CMK (cell line): ENCODE results near the gene PIGM.
A peak's percentile ranks its signal among the peaks of the same experiment; 100 is the strongest.

Experiments
- DNase-seq: peaks from one replicate; pipeline ENCODE4 v3.0.0-alpha.2; 2010; ENCODE audit warnings: low read depth

PIGM gene

DNA sequence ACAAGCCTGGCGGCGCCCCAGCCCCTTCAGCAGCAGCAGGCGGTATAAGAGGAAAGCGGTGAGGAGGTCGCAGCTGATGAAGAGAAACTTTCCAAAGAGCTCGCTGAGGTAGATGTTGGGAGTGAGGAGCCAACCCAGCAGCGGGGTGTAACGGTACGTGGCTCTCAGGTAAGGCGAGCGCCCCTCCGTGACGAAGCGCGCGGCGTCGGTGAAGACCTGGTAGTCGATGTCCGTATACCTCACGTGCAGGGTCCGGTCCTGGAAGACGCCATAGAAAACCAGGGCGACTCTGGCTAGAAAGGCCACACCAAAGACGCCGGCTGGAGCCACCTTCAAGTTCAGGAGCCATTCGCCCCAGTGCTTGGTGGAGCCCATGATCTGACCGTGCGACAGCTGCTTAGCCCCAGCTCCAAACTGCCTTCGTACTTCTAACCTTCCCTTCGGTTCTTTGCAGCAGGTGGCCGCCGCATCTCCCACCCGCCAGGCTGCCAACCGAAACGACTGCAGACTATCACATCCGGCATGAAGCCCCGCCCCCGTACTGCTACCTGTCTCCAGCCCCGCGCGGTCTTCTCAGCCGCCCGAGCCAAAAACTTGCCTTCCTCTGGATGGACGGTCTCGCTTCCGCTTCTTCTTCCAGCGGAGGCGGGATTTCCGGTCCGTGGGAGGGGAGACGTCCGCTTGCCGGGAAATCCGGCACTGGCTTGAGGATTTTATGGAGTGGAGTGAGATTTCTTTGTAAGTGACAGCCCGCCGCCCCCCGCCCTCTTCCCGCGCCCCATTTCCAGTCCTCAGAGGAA, at the start of gene PIGM:
TSS of gene PIGM (minus strand) at position 626 of the 800 bp plus-strand sequence. CDS start at position 375, 251 bp downstream.
- DNase-seq: peak; percentile 87

DNA sequence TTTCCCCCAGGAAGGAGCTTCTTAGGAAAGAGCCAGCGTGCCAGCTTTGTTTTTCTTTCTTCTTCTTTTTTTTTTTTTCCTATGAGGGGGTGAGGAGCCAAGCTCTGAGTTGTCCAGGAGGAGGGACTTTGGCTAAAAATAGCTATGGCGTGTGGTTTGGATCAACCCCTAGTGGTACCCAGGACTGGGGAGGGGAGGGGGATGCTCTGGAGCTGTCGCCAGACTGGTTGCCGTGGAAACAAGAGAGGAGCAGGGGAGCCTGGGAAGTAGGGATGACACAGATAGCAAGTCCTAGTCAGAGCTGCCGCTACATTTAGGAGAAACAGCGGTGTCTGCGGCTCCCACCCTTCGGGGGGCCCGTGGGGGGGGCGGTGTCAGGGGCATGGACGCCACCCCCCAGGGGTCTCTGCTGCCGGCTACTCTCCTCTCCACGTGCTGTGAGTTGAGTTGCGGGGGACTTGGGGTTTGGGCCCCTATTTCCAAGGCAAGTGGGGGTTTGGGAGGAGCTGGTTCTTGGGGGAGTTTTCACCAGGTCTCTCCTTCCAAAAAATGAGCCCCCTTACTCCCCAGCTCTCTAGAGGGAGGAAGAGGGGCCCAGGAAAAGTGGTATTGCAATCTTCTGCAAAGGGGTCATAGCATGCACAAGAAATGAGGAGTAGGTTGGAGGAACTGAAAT, 49.6 kb upstream of the PIGM start, which contains the start of gene KCNJ9:
TSS of gene KCNJ9 (plus strand) at position 278 of the 676 bp plus-strand sequence. CDS start 2,493 bp downstream, outside the sequence.
- no peak for DNase-seq

DNA sequence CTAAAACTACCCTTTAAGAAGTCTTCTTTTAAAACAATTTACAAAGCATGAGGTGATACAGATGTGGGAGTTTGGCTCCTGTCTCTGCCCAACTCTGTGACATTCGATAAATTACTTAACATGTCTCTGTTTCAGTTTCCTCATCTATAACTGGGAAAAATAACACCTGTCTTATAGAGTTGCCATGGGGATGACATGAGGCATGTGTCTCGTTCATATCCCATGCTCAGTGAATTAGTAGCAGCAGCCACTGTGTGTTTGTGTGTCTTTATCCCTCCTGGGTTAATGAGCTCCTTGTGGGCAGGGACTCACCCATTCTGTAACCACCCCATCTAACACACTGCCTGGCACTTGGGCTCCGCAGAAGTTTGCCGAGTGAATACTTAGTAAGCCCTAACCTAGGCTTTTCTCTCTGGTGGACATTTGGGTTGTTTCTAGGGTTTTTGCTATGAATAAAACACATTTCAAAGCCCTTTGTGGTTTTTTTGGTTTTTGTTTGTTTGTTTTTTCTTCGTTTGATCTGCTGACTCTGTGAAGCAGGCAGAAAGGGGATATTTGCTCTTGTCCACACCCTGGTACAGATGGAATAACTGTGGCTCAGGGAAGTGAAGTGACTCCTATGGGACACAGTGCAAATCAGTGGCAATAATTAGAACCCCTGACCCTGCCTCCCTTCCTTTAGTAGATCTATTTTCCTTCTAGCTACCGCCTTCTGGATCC, 48.8 kb upstream of the PIGM start:
- no peak for DNase-seq

DNA sequence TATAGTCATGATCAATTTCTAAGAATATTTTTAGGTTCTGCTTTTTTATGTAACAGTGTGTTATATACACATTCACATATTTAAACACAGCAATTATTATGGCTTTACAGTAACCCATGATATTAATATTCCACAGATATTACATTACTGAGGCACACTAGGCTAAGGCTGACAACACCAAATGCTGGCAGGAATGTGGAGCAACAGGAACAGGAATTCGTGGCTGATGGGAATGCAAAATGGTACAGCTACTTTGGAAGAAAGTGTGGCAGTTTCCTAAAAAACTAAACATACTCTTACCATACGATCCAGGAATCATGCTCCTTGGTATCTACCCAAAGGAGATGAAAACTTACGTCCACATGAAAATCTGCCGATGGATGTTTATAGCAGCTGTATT, 47.7 kb upstream of the PIGM start:
- DNase-seq: no peak

DNA sequence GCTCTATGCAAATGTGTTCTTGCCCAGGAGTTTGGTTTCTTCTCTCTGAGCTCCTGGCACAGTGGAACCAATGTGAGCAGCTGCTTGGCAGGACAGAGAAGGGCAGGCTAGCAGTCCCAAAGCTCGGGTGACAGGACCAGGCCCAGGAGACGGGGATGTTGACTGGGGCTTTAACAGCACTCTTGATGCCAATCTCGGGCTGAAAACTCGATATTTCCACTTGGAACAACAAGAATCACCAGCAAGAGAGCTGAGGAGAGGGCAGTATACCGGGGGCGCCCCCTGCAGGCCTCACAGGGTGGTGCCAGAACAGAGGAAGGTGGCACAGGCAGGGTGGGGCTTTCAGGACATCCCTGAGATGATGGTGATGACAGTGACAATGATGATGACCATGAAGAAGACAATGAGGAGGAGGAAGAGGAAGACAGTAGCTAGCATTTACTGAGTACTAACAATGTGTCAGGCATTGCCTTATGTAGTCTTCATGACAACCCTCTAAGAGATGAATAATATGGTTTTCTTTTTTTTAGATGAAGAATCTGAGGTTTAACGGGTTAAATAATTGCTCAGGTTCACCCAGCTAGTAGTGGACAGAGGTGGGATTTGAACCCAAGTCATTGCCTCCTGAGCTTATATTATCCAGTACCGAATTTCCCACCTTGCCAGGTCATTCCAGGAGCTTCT, 46.9 kb upstream of the PIGM start:
- no peak for DNase-seq

DNA sequence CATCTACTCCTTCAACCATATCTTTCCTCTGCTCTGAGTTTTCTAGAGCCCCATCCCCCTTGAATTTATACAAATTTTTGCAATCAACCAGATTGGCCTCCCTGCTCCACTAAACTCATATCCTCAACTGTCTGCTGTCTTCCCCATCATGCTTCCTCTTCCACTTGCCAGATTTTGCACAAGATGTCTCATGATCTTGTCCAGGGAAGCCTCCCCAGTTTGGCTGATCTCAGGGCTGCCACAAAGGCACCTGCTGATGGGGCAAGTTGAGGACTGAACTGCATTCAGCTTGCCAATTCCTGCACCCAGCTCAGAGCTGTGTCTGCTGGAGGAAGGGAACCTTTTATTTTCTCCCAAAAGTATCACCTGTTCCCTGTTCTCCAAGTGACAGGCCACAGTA, 45.7 kb upstream of the PIGM start:
- DNase-seq: no peak

DNA sequence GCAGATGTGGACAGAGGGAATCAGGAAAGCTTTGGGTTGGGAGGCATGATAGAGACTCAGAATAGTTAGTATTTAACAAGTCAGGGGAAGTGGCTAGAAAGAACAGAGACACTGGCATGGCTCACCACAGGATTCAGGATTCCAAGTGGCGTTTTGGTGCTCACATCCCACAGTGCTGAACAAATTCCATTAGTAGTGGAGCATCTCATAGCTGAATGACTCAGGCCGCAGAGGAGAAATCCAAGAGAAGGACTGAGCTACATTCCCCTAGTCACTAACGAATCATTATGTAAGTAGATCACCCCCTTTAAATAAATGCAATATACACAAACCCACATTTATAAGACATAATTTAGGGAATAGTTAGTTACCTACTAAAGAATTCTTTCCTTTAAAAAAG, 44.5 kb upstream of the PIGM start:
- no peak for DNase-seq

DNA sequence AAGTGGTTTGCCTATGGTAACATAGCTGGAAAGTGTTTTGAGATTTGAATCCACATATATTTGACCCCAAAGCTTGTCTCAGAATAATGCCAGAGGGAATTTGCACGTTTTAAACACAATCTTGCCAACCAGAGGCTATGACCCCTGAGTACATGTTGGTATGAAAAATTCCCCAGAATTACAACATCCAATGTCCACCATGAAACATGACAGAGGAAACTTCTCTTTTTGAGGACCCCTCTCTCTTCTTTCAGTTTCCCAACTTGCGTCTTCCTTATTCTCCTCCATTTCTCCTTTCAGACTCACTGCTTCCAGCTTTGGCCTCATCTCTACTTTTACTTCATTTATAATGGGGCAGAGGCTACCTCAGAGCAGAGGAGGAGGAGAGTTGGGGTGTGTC, 44.0 kb upstream of the PIGM start:
- no peak for DNase-seq

DNA sequence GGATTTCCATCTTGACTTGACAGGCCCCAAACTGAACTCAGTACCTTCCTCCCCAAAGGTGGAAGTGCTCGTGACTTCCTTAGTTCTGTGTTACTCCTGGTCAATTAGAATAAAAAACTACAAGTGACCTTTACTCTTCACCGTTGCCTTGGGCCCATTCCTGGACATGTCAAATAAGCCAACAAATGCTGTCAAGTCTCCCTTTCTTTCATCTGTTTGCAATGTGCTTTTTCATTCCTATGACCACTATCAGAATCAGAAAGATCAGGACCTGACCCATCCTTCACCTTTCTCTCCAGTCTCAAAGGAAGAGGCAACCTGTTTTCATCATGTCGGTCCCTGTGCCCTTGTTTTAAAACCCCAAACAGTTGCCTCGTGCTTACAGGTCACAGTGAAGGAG, 43.1 kb upstream of the PIGM start:
- no peak for DNase-seq

DNA sequence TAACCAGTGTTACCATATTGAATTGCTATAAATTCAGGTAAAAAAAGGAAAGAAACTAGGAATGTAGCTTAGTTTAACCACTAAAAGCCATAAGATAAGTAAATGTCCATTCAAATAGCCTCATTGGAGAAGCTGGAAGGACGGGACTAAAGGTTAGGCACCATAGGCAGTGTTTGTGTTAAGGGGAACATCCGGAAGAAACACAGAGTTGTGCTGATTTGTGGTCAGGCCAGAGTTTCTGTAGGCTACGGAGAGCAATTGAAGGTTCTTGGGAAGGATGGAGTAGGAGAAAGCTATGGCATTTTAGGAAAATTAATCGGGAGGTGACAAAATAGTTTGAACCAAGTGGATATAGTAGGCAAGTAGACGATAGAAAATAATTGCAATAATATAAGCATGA, 39.5 kb upstream of the PIGM start:
- DNase-seq: no peak

DNA sequence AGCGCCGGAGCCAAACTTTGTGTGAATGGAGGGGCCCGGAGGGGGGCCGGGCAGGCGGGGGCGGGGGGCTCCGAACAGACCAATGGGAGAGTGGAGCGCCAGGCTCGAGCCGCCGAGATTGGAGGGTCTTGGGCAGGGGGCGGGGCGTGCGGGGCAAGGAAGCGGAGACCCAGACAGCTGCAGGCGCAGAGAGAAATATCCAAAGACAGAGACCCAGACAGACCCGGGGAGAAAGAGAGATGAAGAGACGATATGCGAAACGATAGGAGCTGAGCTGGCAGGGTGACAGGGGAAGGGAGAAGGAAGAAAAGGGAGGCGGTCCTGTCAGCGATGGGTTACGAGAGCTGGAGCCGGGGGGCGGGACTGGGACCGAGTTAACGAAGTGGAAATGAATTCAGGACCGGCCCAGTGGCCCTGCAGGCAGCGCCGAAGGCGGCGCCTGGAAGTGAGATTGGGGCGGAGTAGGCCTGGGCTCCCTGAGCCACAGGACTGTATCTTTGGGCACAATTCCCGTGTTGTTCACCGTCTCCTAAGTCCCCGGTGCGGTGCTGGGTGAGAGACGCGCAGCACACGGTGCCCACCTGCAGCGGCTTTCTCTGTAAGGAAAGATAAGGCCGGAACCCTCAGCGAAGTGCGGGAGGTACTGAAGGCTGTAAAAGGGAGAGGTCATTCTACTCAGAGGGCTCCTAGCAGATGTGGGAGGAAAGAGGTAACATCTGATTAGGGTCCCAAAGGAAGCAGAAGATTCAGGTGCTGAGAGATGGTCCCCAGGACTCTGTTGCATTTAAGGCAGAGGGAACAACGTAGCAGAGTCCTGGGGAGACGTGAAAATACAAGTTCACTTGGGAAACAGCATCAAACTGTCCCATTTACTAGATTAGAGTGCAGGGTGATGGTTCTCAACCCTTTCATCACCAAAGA, 38.7 kb upstream of the PIGM start:
- DNase-seq: no peak

DNA sequence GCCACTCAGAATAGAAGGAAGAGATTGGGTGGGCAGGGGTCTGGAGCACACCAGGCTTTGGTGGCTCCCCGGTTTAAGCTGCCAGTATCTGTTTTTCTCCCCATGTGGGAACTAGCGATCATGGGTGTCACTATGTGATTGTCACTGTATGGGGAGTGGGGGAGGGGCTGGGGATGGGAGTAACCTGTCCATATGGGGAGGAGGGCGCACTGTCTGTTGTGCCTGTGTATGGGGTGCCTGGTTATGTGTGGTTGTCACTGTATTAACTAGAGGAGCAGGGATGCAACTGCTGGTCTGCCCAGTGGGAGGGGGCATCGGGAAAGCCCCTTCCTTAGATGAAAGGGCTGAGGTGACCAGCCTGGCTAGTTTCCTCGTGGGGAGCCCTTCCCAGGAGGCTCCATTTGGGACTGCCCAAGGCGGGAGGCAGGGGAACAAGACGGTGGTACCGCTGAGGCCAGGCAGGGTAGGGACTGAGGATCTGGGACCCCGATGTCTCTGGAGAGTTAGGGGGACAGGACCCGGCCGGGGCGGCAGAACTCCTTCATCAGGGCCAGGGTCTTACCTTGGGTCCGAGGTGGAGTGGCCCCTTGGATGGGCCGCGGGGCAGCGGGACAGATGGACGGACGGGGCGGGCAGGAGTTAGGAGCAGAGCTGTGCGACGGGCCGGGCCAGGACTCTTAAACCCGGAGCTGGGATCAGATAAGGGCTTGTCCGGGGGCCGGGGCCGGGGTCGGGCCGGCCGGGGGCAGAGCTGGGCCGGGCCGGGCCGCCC, 37.9 kb upstream of the PIGM start, which contains the start of gene KCNJ10:
TSS of gene KCNJ10 (minus strand) at position 701 of the 772 bp plus-strand sequence. CDS start 27,628 bp downstream, outside the sequence.
- DNase-seq: no peak

DNA sequence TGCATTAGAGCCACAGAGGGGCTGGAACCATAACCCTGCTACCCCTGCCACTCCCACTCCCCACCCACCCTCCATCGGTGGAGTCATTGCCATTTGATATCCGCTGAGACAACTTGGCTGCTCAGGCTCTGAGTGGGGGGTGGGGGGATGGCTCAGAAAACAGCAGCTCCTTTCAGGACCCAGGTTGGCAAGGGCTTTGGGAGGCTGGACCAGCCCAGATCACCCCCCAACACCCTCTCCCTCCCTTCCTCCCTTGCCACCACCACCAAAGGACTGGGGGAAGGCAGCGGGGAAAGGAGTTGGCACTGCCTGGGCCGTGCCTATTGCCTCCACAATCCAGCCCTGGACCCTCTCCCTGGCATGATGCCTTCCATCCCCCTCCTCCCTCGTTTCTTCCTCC, 36.4 kb upstream of the PIGM start:
- DNase-seq: no peak

DNA sequence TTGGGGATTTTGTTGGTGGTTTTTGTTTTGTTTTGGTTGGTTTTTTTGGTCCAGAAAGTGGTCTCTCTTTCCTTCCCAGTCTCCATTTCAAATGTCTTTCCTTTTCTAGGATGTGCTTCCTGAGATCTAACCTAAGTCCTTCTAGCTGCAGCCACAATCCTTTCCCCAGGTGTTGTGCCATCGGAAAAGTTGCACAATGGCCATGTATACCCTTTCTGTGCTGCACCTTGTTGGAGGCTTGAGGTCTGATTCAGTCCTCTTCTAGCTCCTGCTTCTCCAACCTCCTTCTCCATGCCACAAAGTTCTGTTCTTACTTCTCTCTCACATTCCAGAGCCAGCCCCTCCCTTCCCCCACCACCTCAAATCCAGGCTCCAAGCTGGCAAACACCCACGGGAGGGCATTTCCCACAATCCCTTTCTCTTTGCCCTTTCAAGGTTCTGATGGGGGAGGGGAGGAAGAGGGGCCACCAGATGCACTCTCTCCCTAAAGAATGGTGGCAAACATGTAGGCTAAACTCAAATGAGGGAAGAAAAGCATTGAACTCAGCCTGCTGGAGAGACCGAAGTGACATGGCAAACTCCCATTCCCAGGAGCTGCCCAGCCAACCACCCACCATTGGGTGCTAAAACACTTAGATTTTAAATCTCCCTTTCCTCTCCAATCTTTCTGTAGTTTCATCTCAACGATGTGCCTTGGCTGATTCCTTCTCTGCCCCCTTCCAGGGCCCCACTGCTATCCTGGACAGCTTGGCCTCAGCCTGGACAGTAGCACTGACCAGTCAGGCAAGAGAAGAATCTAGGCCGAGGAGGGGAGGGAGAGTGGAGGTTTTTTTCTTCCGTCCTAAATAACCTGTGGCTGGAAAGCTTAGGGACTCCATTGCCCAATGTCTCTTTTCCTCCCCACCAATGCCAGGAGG, 35.3 kb upstream of the PIGM start:
- DNase-seq: no peak

DNA sequence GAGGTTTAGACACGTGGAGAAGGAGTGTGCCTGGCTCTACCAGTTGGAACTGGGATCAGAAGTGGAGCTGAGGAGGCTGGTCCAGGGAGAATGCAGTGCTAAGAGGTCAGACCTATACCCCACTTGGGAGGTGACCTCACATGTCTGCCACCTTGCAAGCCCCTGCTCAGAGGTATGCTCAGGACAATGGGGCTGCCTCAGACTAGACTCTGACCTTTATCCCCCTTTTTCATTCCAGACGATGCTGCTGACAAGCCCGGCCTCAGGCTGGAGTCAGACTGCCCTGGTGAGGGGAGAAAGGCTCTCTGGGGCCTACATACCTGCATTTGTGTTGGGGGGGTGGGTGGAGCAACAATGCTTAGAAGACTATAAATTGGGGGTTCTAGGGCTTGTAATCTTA, 33.0 kb upstream of the PIGM start:
- no peak for DNase-seq

DNA sequence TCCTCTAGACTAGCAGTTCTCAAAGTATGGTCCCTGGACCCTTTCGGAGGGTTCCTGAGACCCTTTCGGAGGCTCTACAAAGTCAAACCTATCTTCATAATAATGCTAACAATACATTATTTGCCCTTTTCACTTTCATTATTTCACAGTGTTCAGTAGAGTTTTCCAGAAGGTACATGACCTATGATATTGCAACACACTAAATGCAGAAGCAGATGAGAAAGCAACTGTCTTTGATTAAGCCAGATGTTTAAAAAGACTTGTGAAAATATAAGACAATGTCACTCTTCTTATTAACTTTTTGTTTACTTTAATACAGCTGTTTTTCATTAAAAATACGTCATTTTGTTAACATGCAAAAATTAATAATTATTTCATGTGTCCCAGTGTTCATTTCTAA, 32.4 kb upstream of the PIGM start:
- no peak for DNase-seq

DNA sequence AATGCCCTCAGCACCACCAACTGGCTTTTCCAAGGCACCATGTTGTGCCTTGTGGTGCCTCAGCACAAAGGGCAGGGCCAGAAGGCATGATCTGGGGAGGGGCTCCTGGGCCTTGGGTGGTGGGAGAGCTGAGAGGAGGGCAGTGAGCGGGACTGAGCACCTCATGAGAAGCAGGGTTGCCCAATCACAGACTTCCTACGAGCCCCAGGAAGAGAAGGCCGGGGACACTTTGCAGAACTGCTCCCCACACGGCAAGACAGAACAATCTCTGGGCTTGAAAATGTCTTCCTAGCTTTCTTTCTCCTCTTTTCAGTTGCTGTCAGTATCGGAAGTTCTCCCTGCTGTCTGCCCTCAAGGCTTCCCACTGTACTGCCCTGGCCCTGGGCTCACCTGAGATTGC, 31.4 kb upstream of the PIGM start:
- DNase-seq: no peak

DNA sequence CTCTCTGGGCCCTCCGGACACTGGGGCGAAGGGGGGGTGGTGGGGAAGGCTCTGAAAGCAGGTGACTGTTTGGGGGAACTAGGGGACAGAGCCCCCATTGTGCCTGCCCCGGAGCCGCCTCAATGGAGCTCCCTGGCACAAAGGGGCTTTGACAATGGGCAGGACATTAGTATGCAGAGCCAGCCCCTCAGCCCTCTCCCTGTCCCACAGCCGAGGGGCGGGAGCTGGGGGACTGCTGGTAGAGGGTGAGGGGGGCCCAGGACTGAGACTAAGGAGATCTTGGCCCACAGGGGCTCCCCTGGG, 30.4 kb upstream of the PIGM start:
- no peak for DNase-seq
